Stomach smooth muscle (tissue), 2 donors: ENCODE data around the gene POLR3B.

Experiments
- H3K27ac ChIP-seq: one replicate; pipeline ENCODE4 v1.7.0; 2013; ENCODE audit warnings: mild to moderate bottlenecking, low read length, inconsistent platforms
- H3K27me3 ChIP-seq, 2 donors: one replicate each; pipeline ENCODE4 v1.7.0; 2013; ENCODE audit warnings: low read length in 2 of 2; ENCODE audit not compliant: insufficient read depth in 2 of 2, control insufficient read depth in 1 of 2
- H3K36me3 ChIP-seq, 2 donors: one replicate each; pipeline ENCODE4 v1.7.0; 2013; ENCODE audit warnings: low read length in 2 of 2; ENCODE audit not compliant: control insufficient read depth in 2 of 2, insufficient read depth in 2 of 2
- H3K4me1 ChIP-seq: one replicate; pipeline ENCODE4 v1.7.0; 2013; ENCODE audit warnings: low read length; ENCODE audit not compliant: control insufficient read depth, insufficient read depth
- H3K4me3 ChIP-seq, 2 donors: one replicate each; pipeline ENCODE4 v1.7.0; 2013; ENCODE audit warnings: low read length in 2 of 2
- H3K9ac ChIP-seq, 2 donors: one replicate each; pipeline ENCODE4 v1.7.0; 2013; ENCODE audit warnings: low read length in 2 of 2, mild to moderate bottlenecking in 1 of 2
- H3K9me3 ChIP-seq, 2 donors: one replicate each; pipeline ENCODE4 v1.7.0; 2013; ENCODE audit warnings: low read length in 2 of 2; ENCODE audit not compliant: control insufficient read depth in 2 of 2
- donor health status: healthy.
- donor health status: Pancreatic carcinoma.

Gene POLR3B

DNA sequence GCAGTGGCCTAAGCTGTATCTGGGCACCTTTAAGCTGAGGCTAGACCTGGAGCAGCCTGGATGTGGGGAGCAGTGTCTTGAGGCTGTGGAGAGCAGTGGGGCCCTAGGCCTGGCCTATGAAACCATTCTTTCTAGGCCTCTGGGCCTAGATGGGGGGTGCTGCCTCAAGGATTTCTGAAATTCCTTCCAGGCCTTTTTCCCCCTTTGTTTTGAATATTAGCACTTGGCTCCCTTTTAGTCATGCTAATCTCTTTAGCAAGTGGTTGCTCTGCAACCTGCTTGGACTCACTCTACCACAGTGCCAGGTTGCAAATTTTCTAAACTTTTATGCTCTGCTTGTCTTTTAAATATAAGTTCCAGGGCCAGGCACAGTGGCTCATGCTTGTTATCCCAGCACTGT lies 183.7 kb downstream of the POLR3B start:
- Histone ChIP-seq H3K4me1 (no peaks in the 10 kb centered on the region), H3K27ac (no peak overlapping the region), H3K27me3 (no peaks in the 10 kb centered on the region), H3K9ac (no peak overlapping the region), H3K9me3 (peaks cover 0 to 4% of the 10 kb centered on the region in 2 donors), H3K4me3 (no peak overlapping the region), H3K36me3 (no peaks in the 10 kb centered on the region)

DNA sequence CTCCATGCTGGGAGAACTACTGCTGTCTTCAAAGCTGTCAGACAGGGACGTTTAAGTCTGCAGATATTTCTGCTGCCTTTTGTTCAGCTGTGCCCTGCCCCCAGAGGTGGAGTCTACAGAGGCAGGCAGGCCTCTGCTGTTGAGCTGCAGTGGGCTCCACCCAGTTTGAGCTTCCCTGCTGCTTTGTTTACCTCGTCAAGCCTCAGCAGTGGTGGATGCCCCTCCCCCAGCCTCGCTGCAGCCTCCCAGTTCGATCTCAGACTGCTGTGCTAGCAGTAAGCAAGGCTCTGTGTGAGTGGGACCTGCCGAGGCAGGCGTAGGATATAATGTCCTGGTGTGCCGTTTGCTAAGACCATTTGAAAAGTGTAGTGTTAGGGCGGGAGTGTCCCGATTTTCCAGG lies 193.9 kb downstream of the POLR3B start:
- no peak overlapping the region for H3K9ac ChIP-seq
- peaks cover 0 to 4% of the 10 kb centered on the region in 2 donors for H3K9me3 ChIP-seq
- H3K27me3 ChIP-seq = peaks cover 0 to 2% of the 10 kb centered on the region in 2 donors
- no peaks in the 10 kb centered on the region for H3K4me1 ChIP-seq
- no peaks in the 10 kb centered on the region for H3K36me3 ChIP-seq
- no peak overlapping the region for H3K4me3 ChIP-seq
- no peak overlapping the region for H3K27ac ChIP-seq

DNA sequence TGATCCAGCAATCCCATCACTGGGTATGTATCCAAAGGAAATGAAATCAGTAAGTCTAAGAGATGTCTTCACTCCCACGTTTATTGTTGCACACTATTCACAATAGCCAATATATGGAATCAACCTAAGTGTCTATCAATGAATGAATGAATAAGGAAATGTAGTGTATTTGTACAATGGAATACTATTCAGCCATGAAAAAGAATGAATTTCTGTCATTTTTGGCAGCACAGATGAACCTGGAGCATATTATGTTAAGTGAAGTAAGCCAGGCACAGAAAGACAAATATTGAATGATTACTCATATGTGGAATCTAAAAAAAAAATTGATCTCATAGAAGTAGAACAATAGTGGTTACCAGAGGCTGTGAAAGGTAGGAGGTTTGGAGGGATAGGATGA lies 194.7 kb downstream of the POLR3B start:
- peaks cover 0 to 2% of the 10 kb centered on the region in 2 donors for H3K27me3 ChIP-seq
- H3K9ac ChIP-seq = no peak overlapping the region
- no peak overlapping the region for H3K27ac ChIP-seq
- no peaks in the 10 kb centered on the region for H3K4me1 ChIP-seq
- H3K9me3 ChIP-seq = peaks cover 0 to 4% of the 10 kb centered on the region in 2 donors
- H3K36me3 ChIP-seq = no peaks in the 10 kb centered on the region
- H3K4me3 ChIP-seq = no peak overlapping the region
